Measurements from ENCODE around the gene INTS3.
"Not testable (repeated sequence)": the region's sequence is repeated elsewhere in the genome, so short reads cannot be mapped to it uniquely, and the experiment has no call there.

The INTS3 gene

DNA sequence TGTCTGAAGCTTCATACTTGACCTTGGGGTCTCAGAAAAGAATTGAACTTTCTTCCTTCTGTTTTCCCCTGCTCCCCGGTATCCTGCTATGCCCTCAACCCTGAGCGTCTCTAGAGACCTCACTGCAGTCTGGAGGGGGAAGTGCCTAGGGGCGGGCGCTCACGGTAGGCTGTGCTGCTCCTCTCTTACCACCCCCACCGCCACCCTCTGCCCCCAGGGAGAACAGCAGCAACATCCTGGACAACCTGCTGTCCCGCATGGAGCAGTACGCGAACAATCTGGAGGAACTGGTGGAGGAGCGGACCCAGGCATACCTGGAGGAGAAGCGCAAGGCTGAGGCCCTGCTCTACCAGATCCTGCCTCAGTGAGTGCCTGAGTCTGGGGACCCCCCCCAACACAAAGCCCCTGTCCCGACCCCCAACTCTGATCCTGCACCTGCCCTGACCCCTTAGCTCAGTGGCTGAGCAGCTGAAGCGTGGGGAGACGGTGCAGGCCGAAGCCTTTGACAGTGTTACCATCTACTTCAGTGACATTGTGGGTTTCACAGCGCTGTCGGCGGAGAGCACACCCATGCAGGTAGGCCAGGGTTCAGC, 39.0 kb upstream of the INTS3 start:
- Histone ChIP-seq H3K9me3 (ENCODE audit: low read length) (no peaks in the 10 kb centered on the region), H2AFZ (ENCODE audit: low read depth, low read length) (no peak overlapping the region), H3K27me3 (ENCODE audit: insufficient read depth, low read length) (peaks cover 20% of the 10 kb centered on the region), H3K36me3 (ENCODE audit: insufficient read depth, low read length) (no peaks in the 10 kb centered on the region), H3K4me3 (ENCODE audit: low read length) (no peak overlapping the region), H3K4me1 (ENCODE audit: insufficient read depth, low read length) (no peaks in the 10 kb centered on the region)

DNA sequence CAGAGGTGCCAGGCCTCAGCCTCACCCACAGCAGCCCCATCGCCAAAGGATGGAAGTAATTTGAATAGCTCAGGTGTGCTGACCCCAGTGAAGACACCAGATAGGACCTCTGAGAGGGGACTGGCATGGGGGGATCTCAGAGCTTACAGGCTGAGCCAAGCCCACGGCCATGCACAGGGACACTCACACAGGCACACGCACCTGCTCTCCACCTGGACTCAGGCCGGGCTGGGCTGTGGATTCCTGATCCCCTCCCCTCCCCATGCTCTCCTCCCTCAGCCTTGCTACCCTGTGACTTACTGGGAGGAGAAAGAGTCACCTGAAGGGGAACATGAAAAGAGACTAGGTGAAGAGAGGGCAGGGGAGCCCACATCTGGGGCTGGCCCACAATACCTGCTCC, 34.4 kb upstream of the INTS3 start:
- H3K9me3 ChIP-seq (ENCODE audit: low read length): no peaks in the 10 kb centered on the region
- peaks cover 9% of the 10 kb centered on the region for H3K27me3 ChIP-seq (ENCODE audit: insufficient read depth, low read length)
- H2AFZ ChIP-seq (ENCODE audit: low read depth, low read length): no peak overlapping the region
- H3K4me3 ChIP-seq (ENCODE audit: low read length): no peak overlapping the region
- H3K4me1 ChIP-seq (ENCODE audit: insufficient read depth, low read length): peaks cover 9% of the 10 kb centered on the region
- no peaks in the 10 kb centered on the region for H3K36me3 ChIP-seq (ENCODE audit: insufficient read depth, low read length)

DNA sequence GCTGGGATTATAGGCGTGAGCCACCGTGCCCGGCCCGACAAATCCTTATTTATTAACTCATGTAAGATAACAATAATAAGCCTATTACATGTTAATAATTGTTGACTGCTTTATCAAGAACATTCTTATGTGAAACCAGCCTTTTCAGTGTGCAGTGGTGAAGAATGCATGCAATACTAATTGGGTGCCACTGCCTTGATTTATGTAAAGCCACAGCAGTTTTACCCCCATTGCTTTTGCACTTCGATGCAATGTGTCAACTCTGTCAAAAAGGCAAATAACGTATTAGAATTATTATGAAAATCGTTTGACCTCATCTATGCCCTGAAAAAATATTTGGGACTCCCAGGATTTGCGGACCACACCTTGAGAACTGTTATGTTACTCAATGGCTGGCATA, 31.1 kb upstream of the INTS3 start:
- H3K27me3 ChIP-seq (ENCODE audit: insufficient read depth, low read length): peaks cover 5% of the 10 kb centered on the region
- no peaks in the 10 kb centered on the region for H3K9me3 ChIP-seq (ENCODE audit: low read length)
- no peaks in the 10 kb centered on the region for H3K36me3 ChIP-seq (ENCODE audit: insufficient read depth, low read length)
- no peak overlapping the region for H2AFZ ChIP-seq (ENCODE audit: low read depth, low read length)
- no peak overlapping the region for H3K4me3 ChIP-seq (ENCODE audit: low read length)
- H3K4me1 ChIP-seq (ENCODE audit: insufficient read depth, low read length): peaks cover 10% of the 10 kb centered on the region

DNA sequence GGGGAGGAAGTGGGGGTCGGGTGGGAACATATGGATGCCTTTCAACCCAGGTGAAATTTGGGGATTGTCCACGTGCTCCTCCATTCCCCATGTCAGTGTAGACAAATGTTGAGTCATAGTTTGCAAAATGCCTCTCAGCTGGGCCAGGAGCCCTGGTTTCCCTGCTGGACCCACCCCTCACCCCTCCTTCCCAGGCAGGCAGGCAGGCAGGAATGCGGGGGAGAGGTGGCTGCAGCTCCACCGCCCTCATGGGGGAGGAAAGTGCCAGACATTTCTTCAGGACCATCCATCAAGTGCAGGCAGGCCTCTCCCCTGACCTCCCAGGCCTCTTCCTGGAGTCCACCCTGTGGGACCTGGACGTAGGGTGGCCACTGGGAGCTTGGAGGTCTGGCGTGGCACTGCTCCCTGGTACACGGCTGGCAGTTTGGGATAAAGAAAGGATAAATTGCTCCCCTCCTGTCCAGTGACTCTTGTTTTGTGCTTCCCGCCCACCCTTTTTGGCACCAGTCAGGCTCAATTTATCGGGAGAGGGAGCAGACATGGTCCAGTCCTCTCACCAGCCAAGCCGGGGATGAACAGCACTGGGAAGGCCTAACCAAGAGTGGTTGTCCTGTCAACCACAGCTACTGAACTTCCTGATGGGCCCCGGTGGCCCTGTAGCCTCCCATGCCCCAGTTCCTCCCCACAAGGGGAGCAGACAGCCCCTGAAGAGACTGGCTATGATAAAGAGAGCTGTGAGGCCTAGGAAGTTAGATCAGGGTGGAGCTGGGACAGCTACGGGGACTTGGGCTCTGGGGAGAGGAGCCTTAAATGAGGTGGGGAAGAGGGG, 30.4 kb upstream of the INTS3 start:
- Histone ChIP-seq H3K36me3 (ENCODE audit: insufficient read depth, low read length) (no peaks in the 10 kb centered on the region), H3K27me3 (ENCODE audit: insufficient read depth, low read length) (peaks cover 5% of the 10 kb centered on the region), H2AFZ (ENCODE audit: low read depth, low read length) (peak overlapping the region; percentile 44), H3K4me1 (ENCODE audit: insufficient read depth, low read length) (peaks cover 10% of the 10 kb centered on the region), H3K9me3 (ENCODE audit: low read length) (no peaks in the 10 kb centered on the region), H3K4me3 (ENCODE audit: low read length) (no peak overlapping the region)

DNA sequence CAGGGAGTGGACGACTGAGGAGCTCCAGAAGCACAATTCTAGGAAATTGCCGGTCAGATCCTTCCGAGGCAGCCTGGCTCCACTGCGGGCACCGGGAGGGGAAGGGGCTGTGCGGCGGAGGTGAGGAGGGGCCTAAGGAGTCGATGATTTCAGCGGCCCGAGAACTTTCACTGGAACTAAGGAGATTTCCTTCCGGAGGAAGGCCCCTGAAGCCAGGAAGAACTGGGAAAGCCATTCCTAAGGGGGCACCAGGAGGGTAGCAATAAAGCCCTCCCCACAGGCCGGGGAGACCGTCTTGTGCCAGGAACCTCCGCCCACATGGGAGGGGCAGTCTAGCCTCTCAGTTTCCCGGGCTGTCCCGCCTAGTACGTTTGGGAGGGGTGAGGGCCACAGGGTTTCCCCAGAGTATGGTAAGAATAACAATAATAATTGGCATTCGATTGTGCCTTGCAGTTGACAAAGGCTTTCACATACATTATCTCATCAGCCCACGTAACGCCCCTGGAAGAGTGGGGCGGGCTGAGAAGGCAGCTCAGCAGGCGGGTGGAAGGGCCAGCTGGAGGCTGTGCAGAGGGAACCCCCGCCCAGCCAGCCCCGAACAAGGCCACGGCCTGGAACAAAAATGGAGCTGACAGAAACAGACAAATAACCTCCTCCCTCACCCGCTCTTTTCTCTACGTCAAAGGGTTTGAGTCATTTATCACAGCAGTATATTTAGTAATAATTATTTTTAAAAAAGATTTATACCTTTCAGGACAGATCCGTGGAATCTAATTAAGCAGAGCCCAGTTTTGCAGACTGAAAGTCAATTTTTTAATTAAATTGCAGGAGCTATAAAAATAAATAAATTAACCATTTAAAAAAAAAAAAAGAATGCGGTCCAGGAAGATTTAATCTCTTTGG, 29.6 kb upstream of the INTS3 start:
- Histone ChIP-seq H3K36me3 (ENCODE audit: insufficient read depth, low read length) (no peaks in the 10 kb centered on the region), H3K9me3 (ENCODE audit: low read length) (no peaks in the 10 kb centered on the region), H3K4me1 (ENCODE audit: insufficient read depth, low read length) (peaks cover 10% of the 10 kb centered on the region), H2AFZ (ENCODE audit: low read depth, low read length) (peak overlapping the region; percentile 44), H3K4me3 (ENCODE audit: low read length) (no peak overlapping the region), H3K27me3 (ENCODE audit: insufficient read depth, low read length) (peaks cover under 1% of the 10 kb centered on the region)

DNA sequence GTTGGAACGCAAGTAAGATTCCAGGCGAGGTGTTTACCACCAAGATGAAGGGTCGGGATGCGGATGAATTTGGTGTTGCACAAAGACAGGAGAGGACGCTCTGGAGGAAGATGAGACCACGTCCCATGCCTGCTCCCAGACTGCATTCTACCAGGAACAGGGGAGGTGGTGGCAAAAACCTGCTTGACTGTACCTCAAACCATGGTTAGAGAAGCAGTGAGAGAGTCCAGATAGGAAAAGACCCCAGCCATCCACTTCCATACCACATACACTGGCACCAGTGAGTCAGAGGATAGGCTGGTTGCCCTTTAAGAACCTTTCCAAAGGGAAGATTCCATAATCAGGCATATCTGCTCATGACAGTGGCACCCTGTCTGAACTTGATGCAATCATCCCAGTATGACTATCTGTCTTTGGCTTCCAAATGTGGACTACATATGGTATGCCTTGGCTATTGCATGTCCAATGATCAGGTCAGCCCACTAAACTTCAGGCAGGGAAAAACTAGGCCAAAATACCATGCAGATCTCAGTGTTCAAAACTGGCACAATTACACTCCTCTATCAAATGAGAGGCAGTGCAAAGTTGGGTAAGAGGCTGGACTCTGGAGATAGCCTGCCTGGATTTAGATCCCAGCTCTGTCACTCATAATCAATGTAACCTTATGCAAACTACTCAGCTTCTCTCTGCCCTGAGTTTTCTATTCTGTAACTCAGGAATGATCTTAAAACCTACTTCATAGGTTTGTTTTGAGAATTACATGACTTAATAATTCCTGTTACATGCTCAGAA, 28.7 kb upstream of the INTS3 start:
- Histone ChIP-seq H3K36me3 (ENCODE audit: insufficient read depth, low read length) (no peaks in the 10 kb centered on the region), H3K4me3 (ENCODE audit: low read length) (no peak overlapping the region), H3K4me1 (ENCODE audit: insufficient read depth, low read length) (peaks cover 10% of the 10 kb centered on the region), H2AFZ (ENCODE audit: low read depth, low read length) (no peak overlapping the region), H3K27me3 (ENCODE audit: insufficient read depth, low read length) (no peaks in the 10 kb centered on the region), H3K9me3 (ENCODE audit: low read length) (no peaks in the 10 kb centered on the region)

DNA sequence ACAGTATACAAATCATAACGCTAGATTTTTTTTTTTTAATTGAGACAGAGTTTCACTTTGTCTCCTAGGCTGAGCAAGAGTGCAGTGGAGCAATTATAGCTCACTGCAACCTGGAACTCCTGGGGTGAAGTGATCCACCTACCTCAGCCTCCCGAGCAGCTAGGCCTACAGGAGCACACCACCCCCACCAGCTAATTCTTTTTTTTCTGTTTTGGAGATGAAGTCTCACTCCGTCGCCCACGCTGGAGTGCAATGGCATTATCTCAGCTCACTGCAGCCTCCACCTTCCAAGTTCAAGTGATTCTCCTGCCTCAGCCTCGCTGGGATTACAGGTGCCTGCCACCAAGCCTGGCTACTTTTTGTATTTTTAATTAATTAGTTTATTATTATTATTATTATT, 28.1 kb upstream of the INTS3 start:
- Histone ChIP-seq H3K27me3 (ENCODE audit: insufficient read depth, low read length) (no peaks in the 10 kb centered on the region), H3K4me1 (ENCODE audit: insufficient read depth, low read length) (peaks cover 10% of the 10 kb centered on the region), H3K36me3 (ENCODE audit: insufficient read depth, low read length) (no peaks in the 10 kb centered on the region), H3K4me3 (ENCODE audit: low read length) (no peak overlapping the region), H3K9me3 (ENCODE audit: low read length) (no peaks in the 10 kb centered on the region), H2AFZ (ENCODE audit: low read depth, low read length) (no peak overlapping the region)

DNA sequence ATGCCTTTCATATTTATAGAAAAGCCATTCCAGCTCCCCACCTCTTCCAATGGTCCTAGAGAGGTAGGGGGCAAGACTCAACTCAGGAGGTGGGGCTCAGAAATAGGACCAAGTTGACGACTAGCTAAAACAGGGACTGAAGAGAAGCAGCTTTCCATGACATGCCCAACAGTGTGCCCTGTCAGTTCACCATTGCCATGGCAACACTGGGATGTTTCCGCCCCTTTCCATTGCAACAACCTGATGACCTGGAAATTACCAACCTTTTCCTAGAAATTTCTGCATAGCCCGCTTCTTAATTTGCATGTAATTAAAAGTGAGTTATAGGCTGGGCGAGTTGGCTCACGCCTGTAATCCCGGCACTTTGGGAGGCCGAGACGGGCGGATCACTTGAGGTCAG, 22.4 kb upstream of the INTS3 start:
- no peak overlapping the region for H3K4me3 ChIP-seq (ENCODE audit: low read length)
- no peaks in the 10 kb centered on the region for H3K27me3 ChIP-seq (ENCODE audit: insufficient read depth, low read length)
- H2AFZ ChIP-seq (ENCODE audit: low read depth, low read length): no peak overlapping the region
- H3K9me3 ChIP-seq (ENCODE audit: low read length): no peaks in the 10 kb centered on the region
- H3K4me1 ChIP-seq (ENCODE audit: insufficient read depth, low read length): no peaks in the 10 kb centered on the region
- H3K36me3 ChIP-seq (ENCODE audit: insufficient read depth, low read length): no peaks in the 10 kb centered on the region

DNA sequence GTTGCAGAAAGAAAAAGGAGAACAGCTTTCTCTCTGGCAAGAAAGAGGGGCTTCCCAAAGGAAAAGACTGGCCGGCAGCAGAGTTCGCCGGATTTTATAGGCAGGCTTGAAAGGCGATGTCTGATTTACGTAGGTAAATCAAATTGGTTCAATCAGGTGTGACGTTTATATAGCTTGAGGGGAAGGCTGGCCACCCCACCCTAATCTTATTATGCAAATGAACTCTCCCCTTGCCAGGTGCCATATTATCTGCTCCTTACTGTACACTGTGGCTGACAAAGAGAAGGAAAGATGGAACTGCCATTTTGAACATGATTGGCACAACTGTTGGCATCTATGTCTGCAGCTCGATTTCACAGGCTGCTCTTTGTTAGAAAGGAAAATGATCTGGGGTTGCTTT, 16.8 kb upstream of the INTS3 start:
- Histone ChIP-seq H3K27me3 (ENCODE audit: insufficient read depth, low read length) (no peaks in the 10 kb centered on the region), H3K4me1 (ENCODE audit: insufficient read depth, low read length) (no peaks in the 10 kb centered on the region), H3K4me3 (ENCODE audit: low read length) (no peak overlapping the region), H2AFZ (ENCODE audit: low read depth, low read length) (no peak overlapping the region), H3K9me3 (ENCODE audit: low read length) (no peaks in the 10 kb centered on the region), H3K36me3 (ENCODE audit: insufficient read depth, low read length) (no peaks in the 10 kb centered on the region)

DNA sequence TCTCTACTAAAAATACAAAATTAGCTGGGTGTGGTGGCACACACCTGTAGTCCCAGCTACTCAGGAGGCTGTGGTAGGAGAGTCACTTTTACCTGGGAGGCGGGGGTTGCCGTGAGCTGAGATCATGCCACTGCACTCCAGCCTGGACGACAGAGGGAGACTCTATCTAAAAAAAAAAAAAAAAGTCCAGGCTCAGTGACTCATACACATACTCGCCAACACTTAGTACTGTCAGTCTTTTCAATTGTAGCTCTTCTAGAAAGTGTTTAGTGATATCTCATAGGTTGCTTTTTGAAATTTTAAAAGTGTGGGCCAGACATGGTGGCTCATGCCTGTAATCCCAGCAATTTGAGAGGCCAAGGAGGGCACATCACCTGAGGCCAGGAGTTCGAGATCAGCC, 11.6 kb upstream of the INTS3 start:
- not testable (repeated sequence) for H3K9me3 ChIP-seq (ENCODE audit: low read length); H3K4me3 ChIP-seq (ENCODE audit: low read length); H3K4me1 ChIP-seq (ENCODE audit: insufficient read depth, low read length); H3K36me3 ChIP-seq (ENCODE audit: insufficient read depth, low read length); H2AFZ ChIP-seq (ENCODE audit: low read depth, low read length); H3K27me3 ChIP-seq (ENCODE audit: insufficient read depth, low read length)

DNA sequence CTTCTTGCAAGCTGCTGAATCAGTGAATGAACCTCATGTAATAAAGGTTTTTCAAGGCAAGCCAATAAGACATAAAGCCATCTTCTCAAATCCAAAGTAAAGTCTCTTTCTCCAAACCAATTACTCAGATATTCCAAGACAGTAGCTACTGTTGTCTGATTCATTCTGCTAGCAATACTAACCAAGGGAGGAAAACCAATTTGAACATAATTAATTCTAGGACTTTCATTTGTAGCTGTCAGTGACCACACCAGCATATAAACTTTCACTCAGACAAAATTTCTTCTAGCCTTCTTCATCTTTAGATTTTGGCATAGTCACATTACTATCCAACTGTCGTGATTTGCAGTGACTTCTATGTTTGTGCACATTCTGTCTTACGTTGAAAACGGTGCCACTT, 10.5 kb upstream of the INTS3 start:
- Histone ChIP-seq H3K4me3 (ENCODE audit: low read length) (no peak overlapping the region), H3K9me3 (ENCODE audit: low read length) (no peaks in the 10 kb centered on the region), H2AFZ (ENCODE audit: low read depth, low read length) (no peak overlapping the region), H3K4me1 (ENCODE audit: insufficient read depth, low read length) (no peaks in the 10 kb centered on the region), H3K27me3 (ENCODE audit: insufficient read depth, low read length) (peaks cover 2% of the 10 kb centered on the region), H3K36me3 (ENCODE audit: insufficient read depth, low read length) (no peaks in the 10 kb centered on the region)

DNA sequence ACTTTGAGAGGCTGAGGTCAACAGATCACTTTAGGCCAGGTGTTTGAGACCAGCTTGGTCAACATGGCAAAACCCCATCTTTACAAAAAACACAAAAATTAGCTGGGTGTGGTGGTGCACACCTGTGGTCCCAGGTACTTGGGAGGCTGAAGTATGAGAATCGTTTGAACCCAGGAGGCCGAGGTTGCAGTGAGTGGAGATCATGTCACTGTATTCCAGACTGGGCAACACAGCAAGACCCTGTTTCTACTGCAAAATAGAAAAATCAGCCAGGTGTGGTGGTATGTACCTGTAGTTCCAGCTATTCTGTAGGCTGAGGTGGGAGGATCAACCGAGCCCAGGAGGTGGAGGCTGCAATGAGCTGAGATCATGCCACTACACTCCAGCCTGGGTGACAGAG, 4.2 kb upstream of the INTS3 start:
- Histone ChIP-seq H3K4me1 (ENCODE audit: insufficient read depth, low read length) (peaks cover 6% of the 10 kb centered on the region), H3K27me3 (ENCODE audit: insufficient read depth, low read length) (no peaks in the 10 kb centered on the region), H2AFZ (ENCODE audit: low read depth, low read length) (no peak overlapping the region), H3K4me3 (ENCODE audit: low read length) (no peak overlapping the region), H3K9me3 (ENCODE audit: low read length) (no peaks in the 10 kb centered on the region), H3K36me3 (ENCODE audit: insufficient read depth, low read length) (no peaks in the 10 kb centered on the region)
